ENCODE data around the gene NR5A1. TPM values are rescaled to one million over a fixed set of nuclear protein-coding genes. Genes with fewer than 3 reads are reported as not detected.

The NR5A1 gene
- total and polyA plus RNA-seq, 2 of the 13 experiments (the other 11 are each of a cell fraction or from before 2014, with no cell fraction given), result 28.9 to 44.7 TPM

- in situ Hi-C loops (cut with HindIII; ENCODE audit: extremely low pct_ligation_motif_present, low pct_unique_long_range_greater_than_20kb) (no loop called here), intact Hi-C loops (cut with micrococcal nuclease; ENCODE audit: unreplicated experiment) (no loop called here)
- H3K4me2 ChIP-seq (ENCODE audit: low read depth, low read length), result no peak overlapping the region
- no peak overlapping the region for H3K27ac ChIP-seq (ENCODE audit: extremely low read length, insufficient read depth, low read length)
- H3K9me3 ChIP-seq (ENCODE audit: low read length), result no peaks in the 10 kb centered on the region
- no peaks in the 10 kb centered on the region for H4K20me1 ChIP-seq (ENCODE audit: insufficient read depth, low read length)
- no peak for FAIRE-seq
- no peak for DNase-seq (ENCODE audit: low spot score)
- H3K79me2 ChIP-seq (ENCODE audit: insufficient read depth, low read length), result no peaks in the 10 kb centered on the region
- ChIA-PET POLR2A (no interaction called here), CTCF (ENCODE audit: low intra/inter-chr PET ratio, low total read pairs) (no interaction called here)
- 52% methylated on average over 7 of the region's 7 CpGs for WGBS (ENCODE audit: low lambda C conversion rate)
- H3K27me3 ChIP-seq (ENCODE audit: control insufficient read depth in 1 of 2, insufficient read depth in 2 of 2, low read length in 2 of 2), result peaks cover 12 to 23% of the 10 kb centered on the region in 2 experiments; a peak in 3 of 5 replicates
- no peak for ATAC-seq
- no peak overlapping the region for H3K4me3 ChIP-seq (replicated peaks in 1 of 3; ENCODE audit: insufficient read depth in 1 of 3, low read depth in 2 of 3, low read length in 3 of 3)
- H3K9ac ChIP-seq (ENCODE audit: insufficient read depth, low read depth, low read length), result no peak overlapping the region
- BruUV-seq (replicated peaks), result no TSS peak
- no peaks in the 10 kb centered on the region for H3K36me3 ChIP-seq (replicated peaks in 1 of 2; ENCODE audit: control insufficient read depth in 1 of 2, insufficient read depth in 2 of 2, low read length in 2 of 2)
- peaks cover 5% of the 10 kb centered on the region; the same call in 1 of the 2 replicates for H3K4me1 ChIP-seq (ENCODE audit: insufficient read depth, low read length)
- no peak overlapping the region for H2AFZ ChIP-seq (ENCODE audit: low read length)
- TF ChIP-seq ATF7 (IDR thresholded peaks at IDR 0.05), result no peak
- no peak for TF ChIP-seq ATF7 (CRISPR knock-in tag; IDR thresholded peaks at IDR 0.05)
- no peak for TF ChIP-seq ZNF770 (CRISPR knock-in tag; IDR thresholded peaks at IDR 0.05)
- no peak for TF ChIP-seq ZNF607 (CRISPR knock-in tag; IDR thresholded peaks at IDR 0.05; ENCODE audit: borderline replicate concordance)
- no peak for TF ChIP-seq ZNF792 (CRISPR knock-in tag; IDR thresholded peaks at IDR 0.05)
- no peak for TF ChIP-seq SRF (IDR thresholded peaks at IDR 0.05; ENCODE audit: low read depth, low read length)
- TF ChIP-seq PAF1 (CRISPR knock-in tag; IDR thresholded peaks at IDR 0.05), result no peak
- TF ChIP-seq HHEX (CRISPR knock-in tag; IDR thresholded peaks at IDR 0.05), result no peak
- no peak for TF ChIP-seq RERE (CRISPR knock-in tag; IDR thresholded peaks at IDR 0.05; ENCODE audit: low read depth)
- TF ChIP-seq ESRRA (CRISPR knock-in tag; IDR thresholded peaks at IDR 0.05; ENCODE audit: low read depth), result no peak
- TF ChIP-seq MED1 (CRISPR knock-in tag; IDR thresholded peaks at IDR 0.05), result no peak
- TF ChIP-seq TRIM22 (IDR thresholded peaks at IDR 0.05), result no peak
- no peak for TF ChIP-seq CEBPZ (IDR thresholded peaks at IDR 0.05; ENCODE audit: low read length)
Measured at GRCh38 chr9:124455820-124456219, 51.4 kb downstream of the NR5A1 start.
